DOHH2 (cell line): ENCODE measurements around the gene OTP.

Experiments used
- H3F3A ChIP-seq: fragments of 200-600 bp; sonication (generic), shearing (Covaris generic); 2 replicates; pipeline ENCODE4 v1.6.0; 2016; ENCODE audit warnings: antibody characterized with exemption, mild to moderate bottlenecking; ENCODE audit not compliant: control insufficient read depth, insufficient read depth
- H3K27ac ChIP-seq: fragments of 200-600 bp; sonication (generic); 2 replicates; pipeline ENCODE4 v1.5.1; 2014; ENCODE audit warnings: low read depth, mild to moderate bottlenecking, low read length, moderate library complexity
- H3K27me3 ChIP-seq: fragments of 200-600 bp; sonication (generic); 2 replicates; pipeline ENCODE4 v1.6.1; 2014; ENCODE audit warnings: mild to moderate bottlenecking, low read length, mixed read lengths; ENCODE audit not compliant: control insufficient read depth
- H3K36me3 ChIP-seq: fragments of 200-600 bp; sonication (generic); 2 replicates; pipeline ENCODE4 v1.6.1; 2014; ENCODE audit warnings: mild to moderate bottlenecking, low read length, moderate library complexity, mixed read lengths; ENCODE audit not compliant: control insufficient read depth
- H3K4me1 ChIP-seq: fragments of 200-600 bp; sonication (generic); 2 replicates; pipeline ENCODE4 v1.6.1; 2014; ENCODE audit warnings: mild to moderate bottlenecking, low read length, mixed read lengths; ENCODE audit not compliant: control insufficient read depth
- H3K4me2 ChIP-seq: fragments of 200-600 bp; sonication (generic); 2 replicates; pipeline ENCODE4 v1.6.0; 2014; ENCODE audit warnings: mild to moderate bottlenecking, low read length, moderate library complexity
- H3K4me3 ChIP-seq: fragments of 200-600 bp; sonication (generic); 2 replicates; pipeline ENCODE4 v1.5.1; 2014; ENCODE audit warnings: mild to moderate bottlenecking, low read length, mixed read lengths
- H3K79me2 ChIP-seq: fragments of 200-600 bp; sonication (generic); 2 replicates; pipeline ENCODE4 v1.6.1; 2014; ENCODE audit warnings: mild to moderate bottlenecking, low read length, mixed read lengths; ENCODE audit not compliant: control insufficient read depth
- H3K9me2 ChIP-seq: fragments of 200-600 bp; sonication (generic); replicated peaks from 2 replicates; pipeline ENCODE4 v1.6.1; 2014; ENCODE audit warnings: mild to moderate bottlenecking, low read length, mixed read lengths; ENCODE audit not compliant: control insufficient read depth
- H3K9me3 ChIP-seq: fragments of 200-600 bp; sonication (generic); 2 replicates; pipeline ENCODE4 v1.6.1; 2014; ENCODE audit warnings: antibody characterized with exemption, low read length, mixed read lengths; ENCODE audit not compliant: control insufficient read depth, insufficient read depth
- H4K20me1 ChIP-seq: fragments of 200-600 bp; sonication (generic); 2 replicates; pipeline ENCODE4 v1.6.0; 2014; ENCODE audit warnings: low read depth, mild to moderate bottlenecking, antibody characterized with exemption, low read length, moderate library complexity; ENCODE audit not compliant: control insufficient read depth, insufficient read depth
- EZH2phosphoT487 ChIP-seq: fragments of 200-600 bp; sonication (generic); IDR thresholded peaks from 2 replicates; pipeline ENCODE4 v1.6.1; 2017; ENCODE audit warnings: borderline replicate concordance, mild to moderate bottlenecking, antibody characterized with exemption, low read length, moderate library complexity, mixed read lengths
- TF ChIP-seq, protein P1 (sequence below): fragments of 200-600 bp; sonication (generic); IDR thresholded peaks from one replicate; pipeline ENCODE4 v1.5.1; 2014; ENCODE audit warnings: antibody characterized with exemption, mild to moderate bottlenecking, low read depth, low read length; ENCODE audit not compliant: poor library complexity, severe bottlenecking

OTP gene

DNA sequence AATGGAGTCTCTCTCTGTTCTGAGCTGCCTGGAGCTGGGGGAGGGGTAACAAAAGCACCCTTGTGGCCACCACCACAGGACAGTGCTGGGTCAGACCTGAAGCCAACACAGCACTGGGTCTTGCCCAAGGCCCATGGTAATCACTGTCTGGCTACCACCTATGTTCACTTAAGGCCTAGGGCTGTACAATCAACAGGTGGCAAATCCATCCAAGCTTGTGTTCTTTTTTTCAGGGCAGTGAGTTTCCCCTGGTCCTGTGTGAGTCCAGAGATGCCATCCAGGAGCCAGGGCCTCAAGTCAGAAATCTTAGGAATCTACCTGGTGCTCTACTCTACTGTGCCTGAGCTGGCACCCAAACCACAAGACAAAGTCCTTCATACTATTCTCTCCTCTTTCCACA is 20.1 kb upstream of the OTP start:
- Histone ChIP-seq H3K4me3 (no peak overlapping the region), H3K79me2 (no peaks in the 10 kb centered on the region), H3K9me3 (no peaks in the 10 kb centered on the region), H3K9me2 (no peaks in the 10 kb centered on the region), H3K27ac (no peak overlapping the region), H3K4me2 (no peak overlapping the region), H4K20me1 (no peaks in the 10 kb centered on the region), H3F3A (no peaks in the 10 kb centered on the region), H3K36me3 (no peaks in the 10 kb centered on the region), H3K27me3 (0 out of 2 replicates have a peak, but pooled peaks cover 2% of the 10 kb centered on the region), H3K4me1 (no peaks in the 10 kb centered on the region)
- TF ChIP-seq, protein P1, sequence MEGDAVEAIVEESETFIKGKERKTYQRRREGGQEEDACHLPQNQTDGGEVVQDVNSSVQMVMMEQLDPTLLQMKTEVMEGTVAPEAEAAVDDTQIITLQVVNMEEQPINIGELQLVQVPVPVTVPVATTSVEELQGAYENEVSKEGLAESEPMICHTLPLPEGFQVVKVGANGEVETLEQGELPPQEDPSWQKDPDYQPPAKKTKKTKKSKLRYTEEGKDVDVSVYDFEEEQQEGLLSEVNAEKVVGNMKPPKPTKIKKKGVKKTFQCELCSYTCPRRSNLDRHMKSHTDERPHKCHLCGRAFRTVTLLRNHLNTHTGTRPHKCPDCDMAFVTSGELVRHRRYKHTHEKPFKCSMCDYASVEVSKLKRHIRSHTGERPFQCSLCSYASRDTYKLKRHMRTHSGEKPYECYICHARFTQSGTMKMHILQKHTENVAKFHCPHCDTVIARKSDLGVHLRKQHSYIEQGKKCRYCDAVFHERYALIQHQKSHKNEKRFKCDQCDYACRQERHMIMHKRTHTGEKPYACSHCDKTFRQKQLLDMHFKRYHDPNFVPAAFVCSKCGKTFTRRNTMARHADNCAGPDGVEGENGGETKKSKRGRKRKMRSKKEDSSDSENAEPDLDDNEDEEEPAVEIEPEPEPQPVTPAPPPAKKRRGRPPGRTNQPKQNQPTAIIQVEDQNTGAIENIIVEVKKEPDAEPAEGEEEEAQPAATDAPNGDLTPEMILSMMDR, result no peak
- TF ChIP-seq EZH2phosphoT487, result no peak

DNA sequence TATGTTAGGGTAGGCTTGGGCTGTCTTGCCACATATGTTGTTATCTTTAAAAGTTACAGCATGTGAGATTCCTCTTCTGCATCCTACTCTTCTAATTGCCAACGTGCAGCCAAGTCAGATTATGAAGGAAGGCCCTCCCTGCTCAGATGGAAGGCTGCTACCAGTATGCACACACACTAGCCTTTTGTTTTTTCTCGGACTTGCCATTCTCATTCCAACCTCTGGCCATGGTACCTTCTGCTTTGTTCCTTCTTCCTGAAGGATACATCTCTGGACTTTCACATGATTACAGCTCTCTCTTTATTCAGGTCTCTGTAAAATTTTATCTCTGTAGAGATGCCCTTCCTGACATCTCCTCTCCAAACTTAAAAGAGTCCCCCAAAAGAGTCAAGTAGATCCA is 12.8 kb upstream of the OTP start:
- Histone ChIP-seq H3K4me2 (no peak overlapping the region), H3K27ac (no peak overlapping the region), H3K9me2 (no peaks in the 10 kb centered on the region), H3K79me2 (no peaks in the 10 kb centered on the region), H3K4me1 (no peaks in the 10 kb centered on the region), H3F3A (no peaks in the 10 kb centered on the region), H3K27me3 (peaks cover 3% of the 10 kb centered on the region), H3K4me3 (no peak overlapping the region), H3K36me3 (no peaks in the 10 kb centered on the region), H4K20me1 (no peaks in the 10 kb centered on the region), H3K9me3 (no peaks in the 10 kb centered on the region)
- TF ChIP-seq, protein P1, result no peak
- TF ChIP-seq EZH2phosphoT487, result no peak

DNA sequence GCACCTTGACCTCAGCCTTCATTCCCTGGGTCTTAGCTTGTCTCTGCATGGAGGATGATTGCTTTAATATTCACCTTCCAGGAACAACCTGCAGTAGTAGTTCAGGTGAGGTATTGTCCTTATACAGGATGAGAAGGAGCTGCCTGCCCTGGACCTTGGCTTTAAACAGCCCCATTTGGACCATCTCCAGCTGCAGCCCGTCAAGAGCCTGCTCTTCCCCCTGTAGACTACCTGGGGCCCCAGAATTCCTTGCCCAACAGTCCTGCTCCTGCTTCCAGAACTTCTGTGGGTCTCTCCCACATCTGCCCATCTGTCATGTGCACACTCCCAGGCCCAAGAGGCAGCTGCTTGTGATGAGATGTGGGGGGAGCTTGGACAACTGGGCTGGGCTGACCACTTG is 12.2 kb upstream of the OTP start:
- Histone ChIP-seq H3K4me2 (no peak overlapping the region), H4K20me1 (no peaks in the 10 kb centered on the region), H3K4me3 (no peak overlapping the region), H3K79me2 (no peaks in the 10 kb centered on the region), H3K36me3 (no peaks in the 10 kb centered on the region), H3K27me3 (peaks cover 10% of the 10 kb centered on the region), H3K9me3 (no peaks in the 10 kb centered on the region), H3F3A (no peaks in the 10 kb centered on the region), H3K9me2 (no peaks in the 10 kb centered on the region), H3K27ac (no peak overlapping the region), H3K4me1 (no peaks in the 10 kb centered on the region)
- TF ChIP-seq, protein P1, result no peak
- TF ChIP-seq EZH2phosphoT487, result no peak

DNA sequence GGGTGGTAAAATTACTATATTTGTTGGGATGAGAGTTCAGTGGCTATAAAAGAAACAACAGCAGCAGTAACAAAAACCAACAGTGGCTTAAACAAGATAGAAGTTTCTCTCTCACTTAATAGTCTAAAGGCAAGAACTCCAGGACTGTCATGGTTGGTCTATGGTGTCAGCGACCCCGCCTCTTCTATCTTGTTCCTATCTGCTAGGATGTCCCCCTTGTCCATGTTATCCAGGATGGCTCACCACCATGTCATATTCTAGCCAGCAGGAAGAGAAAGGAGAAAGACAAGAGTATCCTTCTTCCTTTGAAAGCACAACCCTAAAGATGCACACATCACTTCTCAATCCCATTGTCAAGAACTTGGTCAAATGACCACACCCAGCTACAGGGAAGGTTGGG is 11.3 kb upstream of the OTP start:
- Histone ChIP-seq H3K27ac (no peak overlapping the region), H3F3A (no peaks in the 10 kb centered on the region), H3K9me2 (no peaks in the 10 kb centered on the region), H3K36me3 (no peaks in the 10 kb centered on the region), H3K4me1 (no peaks in the 10 kb centered on the region), H3K79me2 (no peaks in the 10 kb centered on the region), H4K20me1 (no peaks in the 10 kb centered on the region), H3K9me3 (no peaks in the 10 kb centered on the region), H3K27me3 (peaks cover 14% of the 10 kb centered on the region), H3K4me2 (no peak overlapping the region), H3K4me3 (no peak overlapping the region)
- TF ChIP-seq EZH2phosphoT487, result no peak
- TF ChIP-seq, protein P1, result no peak
